GM21447 (cell line): ENCODE measurements around the gene MNT.

Experiments
- ATAC-seq: cut with Tn5 transposase; IDR thresholded peaks from one replicate; pipeline ENCODE4 v1.9.1; 2021; ENCODE audit not compliant: unreplicated experiment

The MNT gene

DNA sequence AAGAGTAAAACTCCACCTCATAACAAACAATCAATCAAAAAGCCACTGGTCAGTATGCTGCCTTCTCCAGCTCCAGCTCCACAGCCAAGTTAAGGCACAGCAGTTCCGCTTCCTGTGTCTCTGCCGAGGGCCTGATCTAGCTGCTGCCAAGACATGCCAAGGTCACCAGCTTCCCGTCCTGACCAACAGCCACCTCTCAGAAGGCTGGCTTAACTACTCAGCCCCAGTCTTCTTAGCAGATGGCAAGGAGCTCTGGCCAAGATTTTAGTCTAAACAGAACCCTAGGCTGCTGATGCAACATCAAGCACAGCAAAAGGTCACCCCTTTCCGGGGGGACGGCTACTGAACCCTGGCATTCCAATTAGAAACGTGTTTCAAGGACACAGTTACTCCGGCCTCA, 17.7 kb upstream of the MNT start:
- no peak for ATAC-seq

DNA sequence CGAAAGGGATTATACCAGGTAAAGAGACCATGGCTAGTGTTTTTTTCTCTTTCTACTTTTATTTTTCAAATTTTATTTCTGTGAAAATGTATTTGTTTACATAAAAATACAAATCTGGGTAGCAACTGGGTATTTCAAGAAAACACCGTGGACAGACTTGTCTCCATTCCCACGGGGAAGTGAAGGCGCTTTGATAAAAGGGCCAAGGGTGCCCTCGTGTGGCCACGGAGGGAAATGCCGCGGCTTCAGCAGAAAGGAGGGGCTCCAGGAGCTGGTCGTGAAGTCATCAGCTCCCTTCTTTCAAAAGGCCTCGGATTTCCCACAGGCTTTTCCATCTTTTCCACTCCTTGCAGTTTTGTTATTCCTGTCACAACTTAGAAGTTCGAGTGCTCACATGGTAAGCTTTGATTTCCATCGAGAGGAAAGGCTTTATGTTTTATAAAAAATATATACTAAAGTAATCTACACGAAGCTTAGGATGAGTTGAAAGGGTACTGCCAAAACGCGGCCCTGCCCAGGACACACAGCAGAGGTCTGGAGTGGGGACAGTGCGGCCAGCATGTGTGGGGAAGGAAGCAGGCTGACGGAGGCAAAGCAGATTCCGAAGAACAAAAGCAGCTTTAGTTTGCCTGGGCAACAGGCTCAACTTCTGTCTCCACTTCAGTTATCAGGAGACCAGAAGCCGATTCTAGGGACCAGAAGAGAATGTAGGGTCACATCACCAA, 15.3 kb upstream of the MNT start:
- no peak for ATAC-seq

DNA sequence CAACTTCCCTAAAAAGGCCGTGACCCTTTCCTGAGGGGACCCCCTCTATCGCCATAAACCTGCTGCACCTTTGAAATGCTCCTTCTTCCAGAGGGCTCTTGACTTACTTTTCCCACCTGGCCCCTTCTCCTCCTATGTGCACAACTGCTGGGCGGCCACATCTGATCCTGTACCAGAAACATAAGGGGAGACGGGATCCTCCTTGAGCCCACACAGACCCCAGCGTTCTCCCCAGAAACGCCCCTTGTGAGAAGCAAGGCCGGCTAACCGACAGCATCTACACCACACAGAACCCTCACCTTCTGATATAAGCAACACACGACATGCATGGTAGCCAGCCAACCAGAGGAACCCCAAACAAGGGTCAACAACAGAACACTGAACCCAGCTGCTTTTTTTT, 14.2 kb upstream of the MNT start:
- ATAC-seq, result no peak

DNA sequence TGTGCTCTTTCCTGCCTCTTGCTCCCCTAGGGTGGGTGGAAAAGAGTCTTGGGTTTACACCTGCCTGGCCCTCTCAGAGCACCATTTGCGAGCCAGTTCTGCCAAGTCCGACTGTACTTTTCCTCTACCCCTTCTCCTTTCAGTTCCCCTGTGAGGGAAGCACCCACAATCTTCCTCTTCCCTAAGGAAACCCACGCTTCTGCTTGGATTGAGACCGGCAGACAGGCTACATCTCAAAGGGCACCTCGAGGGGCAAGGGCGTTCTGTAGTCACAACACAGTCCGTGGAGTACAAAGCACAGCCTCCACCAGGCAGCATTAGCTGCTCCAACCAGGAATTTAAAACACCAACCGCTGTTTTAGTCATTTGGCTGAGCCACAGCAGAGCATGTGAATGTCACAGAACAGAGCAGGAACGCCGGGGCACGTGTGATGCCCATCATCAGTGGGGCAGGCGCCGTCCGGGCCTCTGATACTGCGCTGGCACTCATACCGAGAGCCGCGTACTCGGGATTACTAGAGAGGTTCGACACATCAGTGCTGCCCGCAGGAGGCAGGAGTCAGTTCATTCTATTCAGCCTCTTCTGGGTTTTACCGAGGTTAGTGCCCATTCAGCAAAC, 13.7 kb upstream of the MNT start:
- ATAC-seq, result no peak

DNA sequence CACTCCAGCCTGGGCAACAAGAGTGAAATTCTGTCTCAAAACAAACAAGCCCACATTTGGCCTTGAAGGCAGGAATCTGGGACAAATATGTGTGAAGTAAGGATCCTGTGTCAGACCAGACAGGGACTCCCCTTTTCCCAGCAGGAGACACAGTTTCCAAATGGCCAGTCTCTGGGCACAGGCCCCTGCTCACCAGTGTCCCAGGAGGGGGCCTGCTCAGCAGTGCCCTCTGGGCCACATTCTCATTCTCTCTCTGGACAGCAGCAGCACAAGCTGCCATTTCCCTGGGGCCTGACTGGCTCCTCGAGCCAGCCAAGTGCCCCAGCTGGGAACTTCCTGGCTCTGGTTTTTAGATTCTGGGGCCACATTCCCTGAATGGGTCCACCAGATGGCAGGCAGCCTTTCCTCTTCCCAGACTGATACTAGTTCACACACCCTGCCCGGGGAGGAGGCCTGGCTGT, 11.7 kb upstream of the MNT start:
- ATAC-seq, result no peak

DNA sequence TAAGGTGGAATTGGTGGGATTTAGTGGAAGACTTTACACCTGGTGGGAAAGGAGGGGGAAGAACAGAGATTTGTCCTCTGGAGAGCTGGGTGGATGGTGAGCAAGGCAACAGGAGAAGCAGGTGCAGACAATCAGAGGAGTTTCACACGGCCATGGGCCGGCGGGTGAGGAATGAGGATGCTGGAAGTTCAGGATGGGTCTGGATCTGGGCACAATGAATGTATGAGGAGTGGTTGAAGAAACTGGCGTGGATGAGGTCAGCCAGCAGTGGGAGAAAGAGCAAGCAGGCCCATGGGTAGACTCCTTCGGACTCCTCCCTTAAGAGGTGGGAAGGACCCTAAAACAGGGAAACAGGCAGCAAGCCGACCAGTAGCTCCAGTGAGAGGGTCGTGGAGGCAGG, 10.1 kb upstream of the MNT start:
- no peak for ATAC-seq

DNA sequence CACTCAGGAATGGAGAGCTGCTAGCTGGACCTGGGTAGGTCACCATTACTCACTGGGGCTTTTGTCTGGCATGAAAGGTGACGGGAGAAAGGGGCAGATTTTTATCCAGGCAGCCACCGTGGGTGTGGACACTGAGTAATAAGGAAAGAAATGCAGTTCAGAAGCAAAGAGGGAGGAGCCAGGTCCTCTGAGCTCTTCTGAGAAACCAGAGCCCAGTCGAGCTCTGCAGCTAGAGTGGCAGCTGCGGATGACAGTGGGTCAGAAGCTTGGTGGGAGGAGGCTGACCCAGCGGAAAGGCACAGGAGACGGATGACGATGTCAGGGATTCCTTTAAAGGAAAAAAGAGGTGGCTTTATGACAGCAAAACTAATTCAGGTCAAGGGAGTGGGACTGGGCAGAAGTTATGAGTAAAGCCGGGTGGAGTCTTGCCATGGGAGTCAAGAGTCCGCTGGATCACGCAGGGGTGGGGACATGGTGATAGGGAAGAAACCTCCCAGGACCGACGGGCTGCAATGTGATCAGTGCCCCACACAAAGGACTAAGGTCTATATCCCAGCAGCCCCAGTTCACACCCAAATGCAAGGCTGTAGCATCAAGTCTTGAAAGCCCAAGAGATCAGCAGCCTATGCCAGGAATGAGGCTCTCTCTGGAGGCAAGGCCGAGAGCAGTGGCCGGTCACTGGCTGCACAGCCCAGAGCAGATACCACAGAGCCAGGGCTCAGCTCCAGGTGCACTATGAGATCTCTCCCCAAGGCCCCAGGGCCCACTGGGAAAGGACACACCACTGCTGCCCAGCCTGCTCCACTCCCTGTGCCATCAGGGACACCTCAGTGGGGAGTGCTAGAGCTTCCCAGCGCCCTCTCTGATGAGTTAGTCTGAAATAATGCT, 6.3 kb upstream of the MNT start:
- ATAC-seq, result no peak

DNA sequence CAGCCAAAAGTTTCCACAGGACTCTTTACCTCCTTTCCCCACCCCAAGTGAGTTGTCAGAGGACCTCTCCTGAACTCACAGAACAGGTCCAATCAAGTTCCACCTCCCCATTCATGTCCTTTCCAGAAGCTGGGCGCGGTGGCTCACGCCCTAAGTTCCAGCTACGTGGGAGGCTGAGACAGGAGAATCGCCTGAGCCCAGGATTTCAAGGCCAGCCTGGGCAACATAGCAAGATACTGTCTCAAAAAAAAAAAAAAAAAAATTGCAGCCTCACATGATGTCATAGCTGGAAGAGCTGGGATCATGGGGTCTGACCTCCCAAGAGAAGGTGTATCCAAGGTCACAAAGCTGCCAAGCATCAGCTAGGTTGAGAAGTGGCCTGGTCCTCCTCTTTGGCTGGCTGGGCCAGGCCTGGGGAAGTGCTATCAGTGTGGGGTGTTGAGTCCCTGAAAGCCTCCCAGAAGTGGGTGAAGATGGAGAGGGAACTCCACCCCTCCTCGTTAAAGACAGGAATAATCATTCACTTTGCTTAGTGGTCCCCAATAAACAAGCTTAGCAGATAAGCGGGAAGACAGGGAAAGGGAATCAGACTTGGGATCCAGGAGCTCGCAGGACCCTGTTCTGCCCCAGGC, 5.5 kb upstream of the MNT start:
- no peak for ATAC-seq

DNA sequence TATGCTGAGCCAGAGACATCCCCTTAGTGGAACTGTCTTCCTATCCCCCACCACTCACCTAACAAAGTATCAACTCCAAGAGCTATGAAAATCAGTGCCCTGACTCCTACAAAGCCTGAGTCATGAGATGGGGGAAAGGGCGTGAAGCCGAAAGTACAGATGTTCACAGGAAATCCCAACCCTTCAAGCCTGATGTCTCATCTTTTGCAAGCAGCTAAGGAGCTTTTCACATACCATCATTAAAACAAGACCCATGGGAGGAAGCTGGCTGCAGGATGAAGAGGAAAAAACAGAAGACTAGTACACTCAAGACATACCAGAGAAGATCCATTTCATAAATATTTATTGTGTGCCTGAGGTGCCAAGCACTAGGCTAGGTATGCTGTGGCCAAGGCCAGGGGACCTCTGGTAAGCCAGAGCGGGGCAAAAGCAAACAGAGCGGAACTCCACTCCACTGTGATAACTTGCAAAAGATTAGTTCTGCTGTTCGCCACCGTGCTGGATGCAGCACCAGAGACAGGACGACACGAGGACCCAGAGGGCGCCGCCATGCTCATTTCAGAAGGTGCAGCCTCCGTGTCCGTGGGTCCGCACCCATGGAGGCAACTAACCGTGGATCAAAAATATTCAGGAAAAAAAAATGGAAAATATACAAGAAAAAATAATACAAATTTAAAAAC, 4.5 kb upstream of the MNT start:
- ATAC-seq, result no peak

DNA sequence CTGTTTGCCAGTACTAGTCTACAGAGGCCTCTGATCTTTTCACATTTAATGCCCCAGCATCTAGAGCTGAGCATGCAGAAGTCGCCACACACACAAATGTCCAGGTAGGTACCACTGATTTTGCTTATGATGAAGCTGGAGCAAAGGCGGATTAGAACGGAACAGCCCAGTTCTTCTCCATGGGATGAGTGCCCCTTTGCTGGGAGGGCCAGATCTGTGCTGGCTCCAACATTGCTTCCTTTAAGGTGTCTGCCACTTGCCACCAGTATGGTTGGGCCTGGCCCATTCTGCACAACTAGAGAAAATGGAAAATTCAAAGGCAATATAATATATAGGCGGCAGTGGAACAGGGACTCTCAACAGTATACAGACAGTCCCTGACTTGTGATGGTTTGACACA, 2.2 kb upstream of the MNT start:
- no peak for ATAC-seq

DNA sequence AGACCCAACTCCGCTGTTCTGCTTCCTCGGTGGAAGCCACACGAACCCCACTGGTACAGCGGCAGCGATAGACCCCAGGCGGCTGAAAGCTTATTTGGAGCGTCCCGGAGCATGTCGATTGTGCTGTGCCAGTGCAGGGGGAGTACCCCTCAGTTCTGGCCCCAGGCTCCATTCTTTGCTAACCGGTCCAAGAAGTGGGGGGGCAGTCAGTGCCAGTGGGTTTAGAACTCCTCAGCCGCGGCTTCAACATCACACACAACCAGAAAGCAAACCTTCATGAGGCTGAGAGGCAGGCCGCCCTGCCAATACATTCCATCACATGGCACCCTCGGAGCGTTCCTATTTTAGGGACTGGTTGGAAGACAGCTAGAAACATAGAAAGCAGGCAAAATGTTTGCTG, 1.7 kb upstream of the MNT start:
- ATAC-seq, result no peak

DNA sequence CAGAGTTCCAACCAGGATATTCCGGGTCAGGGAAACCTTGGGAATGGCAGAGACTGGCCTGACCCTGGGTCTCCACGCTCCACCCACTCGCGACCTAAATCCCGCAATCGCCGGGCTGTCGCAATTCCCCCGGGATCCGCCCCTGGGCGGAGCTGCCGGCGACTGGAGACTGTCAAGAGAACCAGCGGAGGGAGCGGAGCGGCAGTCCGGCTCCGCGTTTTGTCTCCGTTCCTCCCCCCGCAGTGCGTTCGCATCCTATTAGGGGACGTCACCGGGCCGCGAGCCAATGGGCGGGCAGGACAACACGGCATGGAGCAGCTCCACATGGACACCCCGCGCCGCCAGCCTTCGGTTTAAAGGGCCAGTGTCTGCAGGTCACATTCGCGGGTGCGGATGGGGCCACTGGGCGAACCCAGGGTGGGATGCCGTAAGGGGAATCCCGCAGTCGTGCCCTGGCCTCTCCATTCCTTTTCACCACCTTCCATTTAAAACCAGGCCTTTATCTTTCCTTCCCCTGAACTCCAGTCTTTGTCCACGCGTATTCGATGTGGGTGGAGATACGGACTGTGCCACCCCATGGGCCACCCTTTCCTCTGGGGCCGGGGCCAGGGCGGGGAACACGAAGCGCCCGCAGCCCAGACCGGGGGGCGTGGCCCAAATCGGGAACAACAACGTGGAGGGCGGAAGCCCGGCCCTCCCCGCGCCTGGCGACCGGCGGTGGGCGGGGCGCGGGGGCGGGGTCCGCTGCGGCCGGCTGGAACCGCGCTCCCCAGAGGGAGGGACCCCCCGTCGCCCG, 764 bp upstream of the MNT start:
- ATAC-seq, result peak; percentile 39

DNA sequence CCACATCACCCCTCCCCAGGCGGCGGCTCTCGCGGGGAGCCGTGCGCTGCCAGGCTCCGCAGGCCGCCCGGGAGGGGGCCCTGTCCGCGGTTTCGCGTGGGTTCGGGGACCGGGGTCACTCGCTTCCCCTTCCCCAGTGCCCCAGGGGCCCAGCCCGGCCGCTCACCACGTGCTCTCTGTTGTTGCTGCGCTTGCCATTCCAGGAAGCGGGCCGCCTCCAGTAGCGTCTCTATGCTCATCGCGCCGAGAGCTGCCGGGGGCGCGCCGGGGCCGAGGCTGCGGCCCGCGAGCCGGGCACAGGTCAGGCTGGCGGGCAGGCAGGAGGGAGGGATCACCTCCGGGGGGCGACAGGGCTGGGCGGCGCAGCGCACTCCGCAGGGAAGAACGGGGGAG, 390 bp downstream of the MNT start:
- ATAC-seq, result no peak

DNA sequence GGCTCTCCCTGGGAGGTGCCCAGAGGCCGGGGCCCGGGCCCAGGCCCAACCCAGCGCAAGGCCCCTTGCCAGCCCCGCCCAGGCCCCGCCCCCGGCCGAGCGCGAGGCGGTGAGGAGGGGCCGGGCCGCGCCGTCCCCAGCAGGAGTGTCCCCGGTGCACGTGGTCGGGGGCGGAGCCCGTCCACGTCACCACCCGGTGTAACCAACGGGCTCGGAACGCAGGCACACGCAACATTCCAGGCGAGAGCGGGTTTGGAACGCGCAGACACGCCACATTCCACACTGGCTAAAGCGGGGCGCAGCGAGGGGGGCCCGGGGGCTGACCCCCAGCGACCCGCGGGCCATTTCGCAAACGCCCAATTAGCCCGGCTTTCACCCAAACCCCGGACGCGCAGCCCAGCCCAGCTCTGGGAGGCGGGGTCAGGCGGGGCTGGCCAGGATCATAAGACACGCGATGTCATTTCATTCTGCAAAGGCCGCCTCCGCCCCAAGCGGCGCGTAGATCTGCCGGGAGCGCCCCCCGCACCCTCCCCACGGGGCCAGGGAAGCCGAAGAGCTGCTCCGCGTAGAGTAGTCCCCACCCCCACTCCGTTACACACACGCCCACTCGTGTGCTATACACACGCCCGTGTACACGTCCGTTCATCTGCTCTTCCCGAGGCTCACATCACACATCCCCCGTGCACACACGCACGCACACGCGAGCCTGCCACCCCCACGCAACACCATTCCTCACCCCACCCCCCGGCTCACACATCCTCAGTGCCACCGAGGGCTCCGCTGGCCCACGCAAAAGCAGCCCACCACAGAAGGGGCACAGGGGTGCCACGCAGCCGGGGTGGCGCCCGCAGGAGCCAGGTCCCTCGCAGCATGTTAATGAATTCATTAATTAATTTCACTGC, 1.0 kb downstream of the MNT start:
- ATAC-seq, result peak; percentile 30

DNA sequence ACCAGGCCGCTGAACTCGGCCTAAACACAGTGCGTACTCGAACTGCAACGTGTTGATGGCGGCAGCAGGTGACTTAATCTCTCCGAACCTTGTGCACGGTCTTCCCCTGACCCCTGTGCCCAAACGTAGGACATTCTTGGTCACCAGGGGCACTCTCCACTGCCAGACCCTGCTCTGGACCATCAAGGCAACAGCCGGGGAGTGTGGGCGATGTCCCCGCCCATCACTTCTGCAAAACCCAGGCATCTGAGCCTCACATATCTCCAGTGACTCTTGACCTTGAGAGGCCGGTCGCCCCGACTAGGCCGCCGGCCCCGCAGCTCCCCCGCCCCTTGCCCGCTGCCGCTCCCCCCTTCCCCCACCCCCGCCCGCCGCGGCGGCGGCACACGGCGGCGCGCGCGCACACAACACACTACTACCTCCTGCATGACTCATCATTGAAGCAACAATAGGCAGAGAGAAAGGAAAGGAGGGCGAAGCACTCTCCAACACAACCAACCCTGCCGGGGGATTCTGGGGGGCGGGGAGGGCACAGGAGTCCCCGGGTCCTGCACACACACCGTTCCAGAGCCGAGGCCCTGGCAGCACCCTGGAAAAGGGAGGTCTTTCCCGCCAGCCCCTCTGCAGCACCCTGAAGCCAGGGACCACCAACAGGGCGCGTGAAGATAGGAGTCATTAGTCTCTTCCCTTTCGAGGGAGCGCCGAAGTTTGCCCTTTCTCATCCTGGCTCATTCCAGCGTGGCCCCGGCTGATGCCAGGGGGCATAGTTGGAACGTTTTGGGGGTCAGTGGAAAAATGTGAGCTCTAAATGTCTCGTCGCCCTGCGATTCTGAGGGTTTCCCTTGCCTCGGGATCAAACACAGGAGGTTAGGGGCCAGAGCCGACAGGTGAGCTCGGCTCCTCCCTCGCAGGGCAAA, 1.9 kb downstream of the MNT start:
- ATAC-seq, result no peak

DNA sequence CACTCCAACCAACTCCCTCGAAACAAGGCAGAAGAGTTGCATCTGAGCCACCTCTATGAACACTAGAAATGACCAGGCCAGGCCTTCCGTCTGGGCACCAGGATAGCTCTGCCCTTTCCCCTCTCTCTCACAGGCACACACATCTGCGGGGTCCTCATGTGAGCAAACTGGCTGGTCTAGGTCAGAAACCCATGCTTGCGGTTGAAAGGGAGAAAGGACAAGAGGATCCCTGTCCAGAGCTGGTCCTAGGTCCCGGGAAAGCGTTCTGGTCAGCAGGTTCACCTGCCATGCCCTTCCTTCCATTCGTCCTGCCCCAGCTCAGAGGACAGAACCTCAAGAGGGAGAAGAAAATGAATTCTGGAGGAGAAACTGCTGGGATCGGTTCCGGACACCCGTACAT, 2.7 kb downstream of the MNT start:
- ATAC-seq, result no peak

DNA sequence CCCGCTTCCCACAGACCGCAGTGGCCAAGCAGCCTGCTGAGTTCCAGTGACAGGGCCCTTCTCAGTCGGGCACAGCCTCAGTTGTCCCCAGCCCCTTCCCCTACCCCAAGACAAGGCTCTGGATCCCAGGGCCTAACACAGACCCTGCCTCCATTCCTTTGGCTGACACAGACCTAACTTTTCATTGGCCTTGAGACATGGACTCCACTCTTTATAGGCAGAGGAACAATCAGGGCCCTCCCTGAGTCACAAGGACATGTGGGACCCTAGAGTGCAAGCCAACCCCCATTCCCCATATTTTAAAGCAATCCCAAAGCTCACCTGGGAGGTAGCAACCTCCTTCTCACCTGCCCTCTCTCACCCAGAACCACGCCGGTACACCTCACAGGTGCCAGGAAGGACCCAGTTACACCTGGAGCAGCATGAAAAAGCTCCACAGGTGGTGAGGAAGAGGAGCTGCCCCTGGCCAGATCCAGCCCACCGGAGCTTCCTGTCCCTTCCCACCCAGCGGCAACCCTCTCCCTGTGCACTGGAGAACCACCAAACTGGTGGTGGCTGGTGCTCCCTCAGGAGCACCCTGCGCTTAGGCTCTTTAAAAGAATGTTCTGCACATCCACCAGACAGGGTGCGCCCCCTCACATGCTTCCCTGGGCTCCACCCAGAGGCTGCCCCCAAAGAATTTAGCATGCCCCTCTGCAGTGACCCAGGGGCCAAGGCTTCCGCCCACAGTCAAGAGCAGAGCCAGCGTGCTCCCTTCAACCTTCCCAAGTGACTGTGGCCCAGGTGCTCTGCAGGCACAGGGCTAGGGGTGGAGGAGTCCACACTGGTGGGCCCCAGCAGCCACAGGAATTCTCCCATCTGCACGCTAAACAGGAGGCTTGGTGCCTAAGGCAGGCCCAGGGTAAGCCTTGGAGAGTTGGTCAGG, 3.4 kb downstream of the MNT start:
- ATAC-seq, result no peak
